SK-MEL-5 (cell line): ENCODE data around the gene SP2. TPM values are rescaled to one million over a fixed set of nuclear protein-coding genes. Genes with fewer than 3 reads are reported as not detected.

Source experiments
- DNase-seq: peaks from one replicate; pipeline ENCODE4 v3.0.0-alpha.2; 2016; ENCODE audit warnings: low read depth, low spot score
- in situ Hi-C: cut with HindIII; loops from 2 replicates; pipeline ENCODE4 v1.10.0; 2016; ENCODE audit warnings: low sequenced_read_pairs, high pct_unique_total_duplicates, low pct_unique_long_range_greater_than_20kb
- total RNA-seq: library from RNA; depleted of rRNA; stranded (reverse); fragments of >200 nt; shearing (Covaris generic); gene quantifications from 2 replicates; pipeline ENCODE4 v1.2.3, GENCODE V29; 2014

The SP2 gene
- total RNA-seq, 1 experiment from 2014 or later = 2.9 TPM

DNA sequence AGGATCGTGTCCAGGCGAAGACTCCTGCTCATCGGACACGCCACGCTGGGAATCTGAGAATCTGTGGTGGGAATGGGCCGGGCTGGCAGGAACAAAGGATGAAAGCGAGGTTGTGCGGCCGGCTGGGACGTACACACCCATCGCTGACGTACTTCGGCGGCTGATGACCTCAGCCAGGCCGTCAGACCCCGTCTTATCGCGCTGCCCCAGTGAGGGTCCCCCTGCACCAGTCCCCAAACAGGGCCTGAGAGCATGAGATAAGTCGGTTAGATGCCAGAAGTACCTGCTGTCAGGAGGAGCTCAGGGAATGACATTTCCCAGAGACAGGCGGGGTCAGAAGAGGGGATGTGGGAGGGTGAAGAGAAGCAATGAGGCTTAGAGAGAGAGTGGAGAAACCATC is 29.1 kb upstream of the SP2 start:
- in situ Hi-C loops = no loop called here
- no peak for DNase-seq

DNA sequence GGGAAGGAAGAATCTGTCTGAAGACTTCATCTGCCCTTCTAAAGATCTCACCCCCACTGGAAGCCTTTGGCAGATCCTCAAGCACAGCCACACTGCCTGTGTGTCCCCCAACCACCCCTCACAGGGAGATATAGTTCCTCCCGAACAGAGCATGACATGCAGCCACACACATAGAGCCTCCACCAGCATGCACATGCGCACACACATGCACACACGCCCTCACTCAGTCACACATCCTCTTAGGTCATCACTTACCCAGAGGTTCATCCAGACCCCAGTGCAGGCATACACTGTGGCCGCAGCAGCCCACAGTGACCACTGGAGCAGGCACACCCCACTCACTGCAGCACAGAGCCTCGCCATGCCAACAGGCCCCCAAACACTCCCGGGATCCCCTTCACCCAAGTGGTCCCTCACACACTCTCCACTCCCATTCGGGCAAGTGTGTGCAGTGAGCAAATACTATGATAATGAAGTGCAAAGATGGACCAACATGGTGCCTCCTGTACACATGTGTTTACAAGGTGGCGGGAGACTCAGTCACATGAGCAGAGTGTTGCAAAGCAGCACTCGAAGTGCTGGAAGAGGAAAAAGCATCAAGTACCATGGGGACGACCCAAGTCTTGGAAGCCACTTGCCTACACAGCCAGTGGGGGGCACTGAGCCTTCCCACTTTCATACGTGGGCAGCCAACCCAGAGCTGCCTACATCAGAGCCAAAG is 28.1 kb upstream of the SP2 start:
- in situ Hi-C loops = no loop called here
- DNase-seq = no peak

DNA sequence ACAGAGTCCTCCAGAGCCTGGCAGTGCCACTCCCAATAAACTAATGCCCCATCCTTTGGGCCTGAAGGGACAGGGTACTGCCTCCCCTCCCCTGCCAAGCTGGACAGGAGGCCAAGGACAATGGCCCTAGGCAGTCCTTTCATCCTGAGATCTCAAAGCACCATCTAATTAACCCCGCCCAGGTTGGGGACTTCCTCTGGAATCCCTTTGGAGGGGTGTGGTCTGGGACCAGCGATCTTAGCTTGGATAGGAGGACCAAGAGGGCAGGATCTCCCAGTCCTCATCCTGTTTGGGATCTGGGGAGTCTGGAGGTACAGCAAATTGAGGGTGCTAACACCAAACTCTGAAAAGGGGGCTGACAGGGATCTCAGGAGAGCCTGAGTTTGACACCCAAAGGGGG is 26.9 kb upstream of the SP2 start:
- no peak for DNase-seq

DNA sequence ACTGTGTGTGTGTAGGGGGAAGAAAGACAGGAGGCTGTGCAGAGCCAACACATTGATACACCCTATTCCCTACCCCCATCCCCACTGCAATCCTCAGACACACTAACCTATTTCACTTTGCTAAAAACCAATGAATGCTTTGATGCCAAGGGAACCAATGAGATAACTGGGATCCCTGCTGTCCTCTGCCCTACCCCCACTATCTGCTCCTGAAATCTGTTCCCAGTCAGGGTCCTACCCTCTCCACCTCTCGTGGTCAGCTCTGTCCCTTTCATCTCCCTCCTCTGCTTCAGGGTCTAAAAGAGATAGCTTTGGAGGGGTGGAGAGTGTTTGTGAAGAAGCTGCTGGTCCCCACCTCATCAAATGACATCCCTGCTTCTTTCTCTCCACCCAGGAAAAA is 26.0 kb upstream of the SP2 start:
- no peak for DNase-seq
- in situ Hi-C loops = no loop called here

More for the DNA sequence above, 26.9 kb upstream of the SP2 start:
- in situ Hi-C loops = no loop called here

DNA sequence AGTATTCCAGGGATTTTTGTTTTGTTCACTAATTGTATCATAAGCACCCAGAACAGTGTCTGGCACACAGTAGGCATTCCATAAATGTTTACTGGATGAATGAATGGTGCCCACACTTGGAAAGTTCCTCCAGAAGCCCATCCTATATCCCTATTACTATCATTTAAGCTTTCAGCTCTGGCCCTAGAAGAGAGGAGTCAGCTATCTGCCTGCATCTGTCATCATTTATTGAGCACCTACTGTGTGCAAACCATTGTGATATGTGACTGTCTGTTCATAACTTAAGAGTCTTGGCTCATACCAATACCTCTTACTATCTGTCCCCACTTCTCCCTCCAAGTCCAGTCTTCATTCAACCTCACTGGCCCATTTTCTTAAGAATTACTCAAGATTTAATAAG is 25.0 kb upstream of the SP2 start:
- in situ Hi-C loops = no loop called here
- no peak for DNase-seq

DNA sequence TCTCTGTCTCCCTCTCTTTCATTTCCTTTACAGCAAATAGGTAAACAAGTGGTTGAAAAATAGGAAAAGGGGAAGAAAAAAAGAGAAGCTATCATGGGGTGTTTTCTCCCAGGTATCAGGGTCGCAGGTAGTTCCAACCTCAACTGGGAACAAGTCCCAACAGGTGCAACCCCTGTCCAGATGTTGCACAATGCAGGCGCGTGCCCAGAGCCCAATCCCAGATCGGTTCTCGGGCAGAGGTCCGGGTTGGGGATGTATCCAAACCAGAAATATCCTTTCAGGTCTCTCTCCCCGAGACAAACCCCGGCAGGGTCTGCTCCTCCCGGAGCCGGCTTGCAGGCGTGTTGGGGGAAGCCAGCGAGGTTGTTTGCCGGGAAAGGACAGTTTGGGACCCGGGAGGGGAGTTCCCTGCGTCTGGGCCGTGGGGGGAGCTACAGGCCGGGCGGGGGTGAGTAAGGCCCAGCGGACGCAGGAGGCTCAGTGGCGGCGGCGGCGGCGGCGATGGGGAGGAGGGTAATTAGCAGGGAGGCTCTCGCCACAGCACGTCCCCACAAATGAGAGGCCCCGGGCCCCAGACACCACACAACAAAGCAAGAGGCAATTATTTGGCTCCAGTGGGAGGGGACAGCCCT is 23.9 kb upstream of the SP2 start:
- in situ Hi-C loops = no loop called here
- DNase-seq = no peak

DNA sequence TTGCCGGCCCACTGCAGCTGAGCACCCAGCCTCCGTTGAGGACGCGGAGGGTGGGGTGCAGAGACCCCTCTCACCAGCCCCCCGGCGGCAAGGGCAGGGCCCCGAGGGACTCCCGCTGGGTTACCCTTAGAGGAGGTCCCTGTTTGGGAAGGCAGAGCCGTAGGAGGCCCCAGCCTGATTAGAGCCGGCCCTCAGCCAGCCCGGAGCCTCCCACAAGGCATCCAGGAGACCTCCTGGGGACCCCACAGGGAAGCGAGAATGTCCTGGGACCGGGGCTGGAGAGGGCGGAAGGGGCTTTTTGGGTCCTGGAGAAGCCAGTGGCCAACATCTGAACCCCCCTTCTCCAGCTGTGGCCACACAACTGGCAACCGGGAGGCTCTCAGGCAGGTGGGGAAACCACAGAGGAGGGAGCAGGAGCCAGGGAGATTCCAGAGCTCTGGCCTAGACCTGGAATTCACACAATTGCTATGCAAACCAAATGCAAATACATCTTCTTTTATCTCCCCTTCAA is 23.3 kb upstream of the SP2 start:
- in situ Hi-C loops = no loop called here

DNA sequence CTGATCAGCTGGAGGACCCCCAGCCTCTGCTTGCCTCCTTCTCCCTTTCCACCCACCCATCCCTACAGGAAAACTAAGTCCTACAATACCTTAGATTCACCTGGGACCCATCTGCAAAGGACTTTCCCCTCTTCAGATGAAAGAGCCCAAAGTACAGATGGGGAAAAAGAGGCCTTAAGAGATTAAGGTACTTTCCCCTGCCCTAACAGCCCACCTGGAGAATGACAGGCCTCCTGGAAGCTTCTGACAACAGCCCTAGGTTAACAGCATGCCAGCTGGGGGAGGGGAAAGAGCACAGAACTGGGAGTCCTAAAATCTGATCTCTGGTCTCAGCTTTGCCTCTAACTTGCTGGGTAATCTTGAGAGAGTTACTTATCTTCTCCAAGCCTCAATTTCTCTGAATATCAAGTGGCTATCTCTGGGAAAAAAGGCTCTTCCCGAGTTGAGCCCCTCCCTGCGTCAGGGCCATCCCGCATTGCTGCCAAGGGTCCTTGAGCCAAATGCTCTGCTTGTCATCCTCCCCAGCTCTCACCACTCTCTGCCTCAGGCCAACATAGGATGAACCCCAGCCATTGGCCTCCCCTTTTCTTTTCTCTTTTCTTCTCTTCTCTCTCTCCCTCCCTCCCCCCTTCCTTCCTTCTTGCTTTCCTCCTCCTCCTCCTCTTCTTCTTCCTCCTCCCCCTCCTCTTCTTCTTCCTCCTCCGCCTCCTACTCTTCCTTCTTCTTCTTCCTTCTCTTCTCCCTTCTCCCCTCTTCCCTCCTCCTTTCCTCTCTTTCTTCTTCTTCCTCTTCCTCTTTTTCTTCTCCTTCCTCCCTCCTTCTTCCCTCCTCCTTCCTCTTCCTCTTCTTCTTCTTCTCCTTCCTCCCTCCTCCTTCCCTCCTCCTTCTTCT is 22.6 kb upstream of the SP2 start:
- no peak for DNase-seq
- in situ Hi-C loops = no loop called here

More for the DNA sequence above, 23.3 kb upstream of the SP2 start:
- no peak for DNase-seq

DNA sequence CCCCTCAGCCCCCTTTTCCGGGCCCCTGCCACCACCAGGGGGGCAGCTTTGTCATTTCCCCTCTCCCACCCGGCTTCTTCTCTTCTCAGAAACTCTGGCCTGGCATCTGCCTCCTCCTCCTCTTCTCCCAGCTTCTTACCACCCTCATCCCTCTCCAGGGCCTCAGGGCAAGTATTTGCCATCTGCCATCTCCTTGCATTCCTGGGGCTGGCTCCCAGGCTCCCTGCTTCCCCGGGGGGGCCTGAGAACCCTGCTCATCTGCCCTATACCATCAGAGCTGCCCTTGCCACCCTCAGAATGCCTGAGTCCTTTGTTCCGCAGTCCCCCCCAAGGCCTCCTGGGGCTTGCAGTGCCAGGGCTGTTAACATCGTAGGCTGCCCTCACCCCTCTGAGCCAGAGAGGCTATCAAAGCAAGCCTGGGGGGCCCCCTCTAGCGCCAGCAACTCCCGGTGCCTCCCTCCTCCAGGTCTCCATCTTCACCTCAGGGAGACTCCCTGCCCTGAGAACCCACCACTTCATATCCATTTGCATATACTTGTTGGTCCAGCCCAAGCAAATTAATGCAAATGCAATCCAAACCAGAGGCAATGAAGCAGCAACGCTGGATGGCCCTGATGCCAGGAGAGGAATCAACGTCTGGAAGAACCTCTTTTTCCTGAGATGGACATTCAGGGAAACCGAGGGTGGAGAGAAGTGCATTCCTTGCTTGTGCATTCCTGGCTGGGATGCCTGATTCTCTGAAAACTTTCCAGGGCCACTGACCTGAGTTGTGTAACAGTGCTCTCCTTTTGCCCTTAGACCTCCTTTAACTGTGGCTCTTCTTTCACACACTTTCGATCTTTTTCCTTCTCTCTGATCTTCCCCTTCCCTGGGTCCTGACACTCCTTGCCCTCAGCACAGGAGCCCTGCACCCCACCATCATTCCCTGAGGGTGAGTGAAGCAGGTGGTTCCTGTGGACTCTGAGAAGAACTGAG is 20.7 kb upstream of the SP2 start:
- no peak for DNase-seq
- in situ Hi-C loops = no loop called here

DNA sequence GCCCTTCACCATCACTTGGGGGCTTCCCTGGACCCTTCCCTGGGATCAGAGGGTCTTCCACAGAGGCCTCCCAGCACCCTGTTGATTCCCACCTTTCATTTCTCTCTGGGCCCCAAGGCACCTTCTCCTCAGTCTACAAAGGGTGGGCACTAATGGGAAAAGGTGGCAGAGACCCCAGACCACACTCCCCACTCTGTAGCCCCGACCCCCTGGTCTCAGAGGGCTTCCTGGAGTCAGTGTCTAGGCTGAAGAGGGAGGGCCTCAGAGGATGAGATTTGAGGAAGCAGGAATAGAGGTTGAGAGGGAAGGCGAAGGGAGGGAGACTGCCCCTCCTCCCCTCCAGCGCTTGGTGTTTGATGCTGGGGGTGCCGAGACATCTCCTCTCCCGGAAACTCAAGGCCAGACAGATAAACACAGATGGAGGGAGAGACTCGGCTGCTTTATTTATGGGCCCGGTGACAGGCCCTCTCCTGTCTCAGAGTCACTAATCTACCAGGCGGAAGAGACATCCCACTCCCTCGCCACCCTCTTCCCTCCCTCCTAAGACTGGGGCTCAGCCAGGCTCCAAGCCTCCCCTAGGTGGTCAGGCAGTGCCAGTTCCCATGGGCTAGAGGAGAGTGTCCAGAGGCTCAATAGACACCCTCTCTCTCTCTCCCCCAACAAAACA is 18.5 kb upstream of the SP2 start:
- no peak for DNase-seq
- in situ Hi-C loops = no loop called here

DNA sequence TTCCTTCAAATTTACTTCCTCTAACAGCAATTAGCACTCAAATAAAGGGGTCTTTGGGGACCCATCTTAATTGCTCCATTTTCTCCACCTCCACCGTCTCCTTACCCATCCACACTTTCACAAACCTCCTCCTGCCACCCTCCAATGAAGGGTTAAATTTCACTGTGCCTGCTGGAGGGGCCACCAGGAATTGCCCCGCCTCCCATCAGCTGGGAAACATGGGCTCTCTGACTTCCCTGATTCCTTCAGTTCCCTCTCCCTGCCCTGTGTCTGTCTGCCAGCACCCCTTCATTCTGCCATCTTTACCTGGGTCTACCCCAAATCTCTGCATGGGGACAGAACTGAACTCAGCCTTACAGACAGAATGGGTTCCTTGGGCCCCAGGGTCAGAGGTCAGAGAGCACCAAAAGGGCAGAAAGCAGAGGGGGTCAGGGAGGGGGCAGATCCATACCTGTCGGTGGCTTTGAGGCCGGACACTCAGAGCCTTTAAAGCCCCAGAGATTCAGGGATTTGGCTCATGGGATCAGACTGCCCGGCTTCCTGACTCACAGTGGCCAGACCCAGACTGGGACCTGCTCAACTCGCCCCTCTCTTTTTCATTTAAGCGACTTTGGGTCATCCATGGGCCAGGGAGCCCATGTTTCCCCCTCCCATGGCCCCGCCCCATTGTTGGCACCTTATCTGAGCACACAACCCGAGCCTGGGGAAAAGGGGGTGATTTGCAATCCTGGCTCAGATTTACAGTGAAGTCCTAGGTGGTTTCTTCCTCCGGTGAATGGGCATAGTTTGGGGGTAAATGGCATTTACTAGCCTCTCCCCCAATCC is 17.6 kb upstream of the SP2 start:
- in situ Hi-C loops = no loop called here
- no peak for DNase-seq

DNA sequence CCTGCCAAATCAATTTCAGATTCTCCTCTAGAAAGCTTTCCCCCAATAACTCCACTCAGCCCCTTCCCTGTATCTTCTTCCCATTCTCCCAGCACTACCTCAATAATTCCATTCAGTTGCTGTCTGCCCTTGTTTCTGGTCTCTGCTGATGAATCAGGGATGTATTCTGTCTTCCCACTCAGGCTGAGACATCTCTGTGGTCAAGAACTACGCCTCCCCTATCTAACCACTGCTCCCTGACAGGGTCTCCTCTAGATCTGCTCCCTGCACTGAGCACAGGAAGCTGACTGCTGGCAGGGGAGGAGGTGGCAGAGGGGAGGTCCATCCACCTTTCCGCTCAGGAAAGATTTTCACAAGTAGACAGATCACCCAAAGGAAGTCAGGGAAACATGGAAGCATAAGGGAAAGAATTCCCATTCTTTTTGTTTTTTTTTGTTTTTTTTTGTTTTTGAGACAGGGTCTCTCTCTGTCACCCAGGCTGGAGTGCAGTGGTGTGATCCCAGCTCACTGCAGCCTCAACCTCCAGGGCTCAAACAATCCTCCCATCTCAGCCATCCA is 16.9 kb upstream of the SP2 start:
- in situ Hi-C loops = no loop called here
- no peak for DNase-seq

DNA sequence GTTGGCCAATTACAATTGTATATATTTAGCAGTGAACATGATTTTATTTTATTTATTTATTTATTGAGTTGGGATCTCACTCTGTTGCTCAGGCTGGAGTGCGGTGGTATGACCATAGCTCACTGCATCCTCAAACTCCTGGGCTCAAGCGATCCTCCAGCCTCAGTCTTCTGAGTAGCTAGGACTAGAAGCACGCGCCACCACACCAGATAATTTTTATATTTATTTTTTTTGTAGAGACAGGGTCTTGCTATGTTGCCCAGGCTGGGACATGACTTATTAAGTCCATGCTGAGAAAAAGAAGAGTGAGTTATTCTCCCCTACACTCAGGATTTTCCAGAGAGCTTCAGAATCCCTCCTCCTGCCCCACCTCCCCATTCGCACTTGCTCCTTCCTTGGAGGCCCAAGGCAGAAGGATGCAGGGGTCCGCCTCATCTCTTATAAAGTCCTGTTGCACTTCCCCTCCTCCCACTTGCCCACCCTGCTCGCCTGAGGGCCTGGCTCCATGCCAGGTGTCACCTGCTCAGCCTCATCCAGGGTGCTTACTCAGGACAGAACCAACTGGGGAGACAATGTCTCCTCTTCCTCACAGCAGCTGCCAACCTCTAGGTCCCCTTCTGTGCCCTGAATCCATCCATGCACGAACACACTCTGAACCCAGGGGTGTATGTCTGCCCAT is 16.1 kb upstream of the SP2 start:
- in situ Hi-C loops = no loop called here
- no peak for DNase-seq

DNA sequence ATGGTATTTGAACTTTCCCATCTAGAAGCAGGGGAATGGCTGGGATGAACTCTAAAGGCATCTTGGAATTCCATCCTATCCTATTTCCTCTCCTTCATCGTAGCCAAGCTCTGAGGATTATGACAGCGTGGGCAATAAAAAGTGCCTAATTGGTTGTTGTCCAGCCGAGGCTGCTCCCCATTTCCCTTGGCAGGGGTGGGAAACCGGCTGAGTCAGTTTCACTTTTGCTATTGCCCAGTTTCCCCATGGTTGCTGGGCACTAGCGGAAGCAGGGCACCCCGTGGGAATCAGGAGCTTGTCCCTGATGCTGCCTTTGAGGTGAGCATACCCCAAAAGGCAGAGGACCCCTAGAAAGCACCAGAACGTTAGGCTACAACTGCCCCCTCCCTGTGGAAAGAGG is 13.8 kb upstream of the SP2 start:
- in situ Hi-C loops = no loop called here
- DNase-seq = no peak
